ENCODE data around the gene GNA14.

Gene GNA14

GRCh38 chr9:77543131-77543822 is 104.8 kb downstream of the GNA14 start:
- no peak overlapping the region for H3K27ac ChIP-seq
- TF ChIP-seq CTCF (conservative IDR thresholded peaks at IDR 0.05) = no peak

GRCh38 chr9:77541600-77541999 is 106.5 kb downstream of the GNA14 start:
- no peak for TF ChIP-seq CTCF (conservative IDR thresholded peaks at IDR 0.05)
- H3K27ac ChIP-seq = no peak overlapping the region

- TF ChIP-seq CTCF (conservative IDR thresholded peaks at IDR 0.05) = no peak
- no peak overlapping the region for H3K27ac ChIP-seq
These were observed 107.1 kb downstream of the GNA14 start for GRCh38 chr9:77541055-77541454.

GRCh38 chr9:77534376-77535057 is 113.6 kb downstream of the GNA14 start:
- H3K27ac ChIP-seq = peak overlapping the region; percentile 6; the same call in 1 of the 2 replicates
- no peak for TF ChIP-seq CTCF (conservative IDR thresholded peaks at IDR 0.05)

GRCh38 chr9:77533671-77534070 is 114.5 kb downstream of the GNA14 start:
- no peak for TF ChIP-seq CTCF (conservative IDR thresholded peaks at IDR 0.05)
- peak overlapping the region; percentile 6; the same call in 1 of the 2 replicates for H3K27ac ChIP-seq

GRCh38 chr9:77532607-77533006 is 115.5 kb downstream of the GNA14 start:
- TF ChIP-seq CTCF (conservative IDR thresholded peaks at IDR 0.05) = no peak
- H3K27ac ChIP-seq = no peak overlapping the region

GRCh38 chr9:77531400-77531799 is 116.7 kb downstream of the GNA14 start:
- no peak overlapping the region for H3K27ac ChIP-seq
- no peak for TF ChIP-seq CTCF (conservative IDR thresholded peaks at IDR 0.05)
